ENCODE measurements around the gene B4GALT6. TPM values are rescaled to one million over a fixed set of nuclear protein-coding genes. Genes with fewer than 3 reads are reported as not detected.

Gene B4GALT6
- total RNA-seq, 1 donor from 2014 or later = 28.7 TPM

GRCh38 chr18:31686572-31686971 lies 2.2 kb upstream of the B4GALT6 start:
- no peak for TF ChIP-seq CTCF (IDR thresholded peaks at IDR 0.05; ENCODE audit: insufficient read depth, low read length, poor library complexity, severe bottlenecking)
- H3K27me3 ChIP-seq (ENCODE audit: control insufficient read depth, insufficient read depth, low read length) = no peaks in the 10 kb centered on the region
- H3K36me3 ChIP-seq (ENCODE audit: control insufficient read depth, insufficient read depth, low read length) = no peaks in the 10 kb centered on the region
- DNase-seq (ENCODE audit: low read depth) = no peak
- H3K4me3 ChIP-seq (ENCODE audit: low read depth, low read length) = no peak overlapping the region

GRCh38 chr18:31685097-31686082 lies 1.0 kb upstream of the B4GALT6 start:
- H3K27me3 ChIP-seq (ENCODE audit: control insufficient read depth, insufficient read depth, low read length) = no peaks in the 10 kb centered on the region
- peak overlapping the region; percentile 68 for H3K4me3 ChIP-seq (ENCODE audit: low read depth, low read length)
- DNase-seq (ENCODE audit: low read depth) = no peak
- no peaks in the 10 kb centered on the region for H3K36me3 ChIP-seq (ENCODE audit: control insufficient read depth, insufficient read depth, low read length)
- TF ChIP-seq CTCF (IDR thresholded peaks at IDR 0.05; ENCODE audit: insufficient read depth, low read length, poor library complexity, severe bottlenecking) = peak; percentile 32

GRCh38 chr18:31683968-31684278 lies 458 bp downstream of the B4GALT6 start:
- H3K36me3 ChIP-seq (ENCODE audit: control insufficient read depth, insufficient read depth, low read length) = no peaks in the 10 kb centered on the region
- DNase-seq (ENCODE audit: low read depth) = no peak

GRCh38 chr18:31683106-31683505 lies 1.3 kb downstream of the B4GALT6 start:
- no peak for TF ChIP-seq CTCF (IDR thresholded peaks at IDR 0.05; ENCODE audit: insufficient read depth, low read length, poor library complexity, severe bottlenecking)
- H3K27me3 ChIP-seq (ENCODE audit: control insufficient read depth, insufficient read depth, low read length) = no peaks in the 10 kb centered on the region
- no peak for DNase-seq (ENCODE audit: low read depth)
- H3K4me3 ChIP-seq (ENCODE audit: low read depth, low read length) = no peak overlapping the region
- H3K36me3 ChIP-seq (ENCODE audit: control insufficient read depth, insufficient read depth, low read length) = no peaks in the 10 kb centered on the region

More at GRCh38 chr18:31683968-31684278, 458 bp downstream of the B4GALT6 start:
- Histone ChIP-seq H3K4me3 (ENCODE audit: low read depth, low read length) (peak overlapping the region; percentile 68), H3K27me3 (ENCODE audit: control insufficient read depth, insufficient read depth, low read length) (no peaks in the 10 kb centered on the region)
- no peak for TF ChIP-seq CTCF (IDR thresholded peaks at IDR 0.05; ENCODE audit: insufficient read depth, low read length, poor library complexity, severe bottlenecking)

- no peak for DNase-seq (ENCODE audit: low read depth)
These were observed 3.4 kb downstream of the B4GALT6 start for GRCh38 chr18:31680831-31681568.

More at GRCh38 chr18:31680831-31681568, 3.4 kb downstream of the B4GALT6 start:
- TF ChIP-seq CTCF (IDR thresholded peaks at IDR 0.05; ENCODE audit: insufficient read depth, low read length, poor library complexity, severe bottlenecking) = no peak
- Histone ChIP-seq H3K4me3 (ENCODE audit: low read depth, low read length) (no peak overlapping the region), H3K36me3 (ENCODE audit: control insufficient read depth, insufficient read depth, low read length) (no peaks in the 10 kb centered on the region), H3K27me3 (ENCODE audit: control insufficient read depth, insufficient read depth, low read length) (no peaks in the 10 kb centered on the region)

Data from kidney epithelial cell (primary cell).